H1 (cell line): Measurements from ENCODE around the gene CUL1.

Experiments
- CEBPB ChIP-seq: IDR thresholded peaks from 2 replicates; pipeline ENCODE4 v1.6.1; 2012; ENCODE audit warnings: low read depth, low read length
- CHD2 ChIP-seq: IDR thresholded peaks from 2 replicates; pipeline ENCODE4 v1.6.1; 2012; ENCODE audit warnings: low read length, improper control_type of control experiment
- CHD7 ChIP-seq: fragments of 300-600 bp; sonication (generic); IDR thresholded peaks from 2 replicates; pipeline ENCODE4 v1.7.1; 2012; ENCODE audit warnings: low read length, moderate library complexity, mild to moderate bottlenecking, inconsistent platforms; ENCODE audit not compliant: insufficient replicate concordance
- CTCF ChIP-seq, 3 experiments: IDR thresholded peaks; 1 replicate in 2 of 3; 2 replicates in 1 of 3; pipeline versions ENCODE4 v1.5.1 to v1.6.1; 2011; ENCODE audit warnings: low read length in 3 of 3, mild to moderate bottlenecking in 3 of 3, inconsistent platforms in 2 of 3, low read depth in 1 of 3, moderate library complexity in 1 of 3; ENCODE audit not compliant: insufficient read depth in 1 of 3; ENCODE audit errors: control extremely low read depth in 1 of 3
- E2F6 ChIP-seq: IDR thresholded peaks from 2 replicates; pipeline ENCODE4 v1.6.1; 2012; ENCODE audit warnings: inconsistent platforms
- EP300 ChIP-seq, 2 experiments: IDR thresholded peaks; 1 replicate in 1 of 2; 2 replicates in 1 of 2; pipeline ENCODE4 v1.6.1; 2011 to 2012; ENCODE audit warnings: low read depth in 2 of 2, low read length in 2 of 2, mild to moderate bottlenecking in 2 of 2, borderline replicate concordance in 1 of 2, inconsistent platforms in 1 of 2, moderate library complexity in 1 of 2
- EZH2 ChIP-seq: fragments of 200-600 bp; sonication (generic); IDR thresholded peaks from 2 replicates; pipeline ENCODE4 v1.7.1; 2012; ENCODE audit warnings: low read depth, mild to moderate bottlenecking, moderate library complexity, low read length, inconsistent platforms; ENCODE audit not compliant: severe bottlenecking
- GABPA ChIP-seq: IDR thresholded peaks from 2 replicates; pipeline ENCODE4 v1.6.1; 2011; ENCODE audit warnings: mild to moderate bottlenecking, low read length, moderate library complexity, borderline replicate concordance; ENCODE audit not compliant: insufficient read depth
- JUND ChIP-seq: IDR thresholded peaks from 2 replicates; pipeline ENCODE4 v1.6.1; 2011; ENCODE audit warnings: mild to moderate bottlenecking, improper control_type of control experiment, low read length
- MAFK ChIP-seq: IDR thresholded peaks from 2 replicates; pipeline ENCODE4 v1.6.1; 2012; ENCODE audit warnings: low read depth, mild to moderate bottlenecking, improper control_type of control experiment, low read length
- POLR2AphosphoS5 ChIP-seq: IDR thresholded peaks from 2 replicates; pipeline ENCODE4 v1.6.1; 2011; ENCODE audit warnings: low read depth, low read length
- SP1 ChIP-seq: IDR thresholded peaks from 2 replicates; pipeline ENCODE4 v1.6.1; 2011; ENCODE audit warnings: low read depth, low read length
- SUZ12 ChIP-seq: fragments of 200-600 bp; sonication (generic); IDR thresholded peaks from 2 replicates; pipeline ENCODE4 v1.6.1; 2012; ENCODE audit warnings: mild to moderate bottlenecking, inconsistent platforms, low read length, moderate library complexity, mixed read lengths
- ZNF274 ChIP-seq: IDR thresholded peaks from 2 replicates; pipeline ENCODE4 v1.7.0; 2012; ENCODE audit warnings: low read length, borderline replicate concordance; ENCODE audit errors: extremely low read depth

GRCh38 chr7:148699024-148699781 lies 500 bp downstream of the CUL1 start:
- TF ChIP-seq CTCF (IDR thresholded peaks at IDR 0.05; ENCODE audit: control extremely low read depth in 1 of 3, insufficient read depth in 1 of 3, low read depth in 1 of 3, low read length in 3 of 3) = no peak
- TF ChIP-seq SP1 = no peak
- no peak for TF ChIP-seq JUND
- no peak for TF ChIP-seq CHD7
- TF ChIP-seq GABPA = no peak
- TF ChIP-seq EP300 (IDR thresholded peaks at IDR 0.05; ENCODE audit: borderline replicate concordance in 1 of 2, low read depth in 2 of 2, low read length in 2 of 2) = no peak
- no peak for TF ChIP-seq CHD2
- TF ChIP-seq SUZ12 = no peak; the same call in 1 of the 2 replicates
- peak; percentile 38; the same call in 1 of the 2 replicates for TF ChIP-seq POLR2AphosphoS5
- no peak for TF ChIP-seq E2F6
- no peak for TF ChIP-seq EZH2
- TF ChIP-seq MAFK = no peak
- no peak for TF ChIP-seq ZNF274
- peak; percentile 51; the same call in 1 of the 2 replicates for TF ChIP-seq CEBPB
